Activated CD4-positive, alpha-beta T cell treated with anti-CD3 and anti-CD28 coated beads, Interleukin-2, amount 50 U/mL, for 16 hours (primary cell): Measurements from ENCODE around the gene PACS2.
"Not testable (repeated sequence)": the region's sequence is repeated elsewhere in the genome, so short reads cannot be mapped to it uniquely, and the experiment has no call there.

Experiments
- DNase-seq: peaks from one replicate; pipeline ENCODE4 v3.0.0-alpha.2; 2020

The PACS2 gene

DNA sequence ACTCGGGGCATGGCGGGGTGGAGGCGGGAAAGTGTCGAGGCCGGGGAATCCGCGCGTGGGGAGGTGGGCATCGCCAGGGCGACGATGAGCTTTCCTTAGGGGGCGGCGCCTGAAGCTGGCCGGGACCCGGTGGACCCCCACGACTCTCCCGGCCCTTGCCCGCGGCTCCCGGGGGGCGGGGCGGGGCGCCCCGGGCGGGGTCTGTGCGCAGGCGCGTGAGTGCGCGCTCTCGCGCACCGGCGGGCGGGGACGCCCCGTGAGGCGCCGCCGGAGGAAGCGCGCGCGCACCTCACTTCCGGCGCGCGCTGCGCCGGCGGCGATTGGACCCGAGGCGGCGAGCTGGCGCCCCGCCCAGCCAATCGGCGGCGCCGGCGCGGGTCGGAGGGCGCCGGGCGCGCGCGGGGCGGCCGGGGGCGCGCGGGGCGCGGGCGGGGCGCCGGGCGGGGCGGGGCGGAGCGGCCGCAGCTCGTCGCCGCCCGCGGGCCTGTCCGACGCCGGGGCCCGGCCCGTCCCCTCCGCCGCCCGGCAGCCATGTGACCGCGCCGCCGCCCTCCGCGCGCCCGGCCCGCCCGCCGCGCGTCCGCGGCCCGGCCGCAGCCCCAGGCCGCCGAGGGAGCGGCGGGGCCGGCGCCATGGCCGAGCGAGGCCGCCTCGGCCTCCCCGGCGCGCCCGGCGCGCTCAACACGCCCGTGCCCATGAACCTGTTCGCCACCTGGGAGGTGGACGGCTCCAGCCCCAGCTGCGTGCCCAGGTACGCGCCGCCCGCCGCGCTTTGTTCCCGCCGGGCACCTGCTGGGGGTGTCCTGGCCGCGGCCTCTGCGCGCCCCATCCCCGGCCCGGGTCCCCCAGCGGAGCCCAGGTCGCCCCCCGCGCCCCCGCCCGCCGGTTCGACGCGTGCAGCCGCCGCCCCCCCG, at the start of gene PACS2:
Gene PACS2 (plus strand): TSS at position 462 of the 914 bp plus-strand sequence. CDS start 171 bp downstream, at position 633.
- peak; percentile 76 for DNase-seq

DNA sequence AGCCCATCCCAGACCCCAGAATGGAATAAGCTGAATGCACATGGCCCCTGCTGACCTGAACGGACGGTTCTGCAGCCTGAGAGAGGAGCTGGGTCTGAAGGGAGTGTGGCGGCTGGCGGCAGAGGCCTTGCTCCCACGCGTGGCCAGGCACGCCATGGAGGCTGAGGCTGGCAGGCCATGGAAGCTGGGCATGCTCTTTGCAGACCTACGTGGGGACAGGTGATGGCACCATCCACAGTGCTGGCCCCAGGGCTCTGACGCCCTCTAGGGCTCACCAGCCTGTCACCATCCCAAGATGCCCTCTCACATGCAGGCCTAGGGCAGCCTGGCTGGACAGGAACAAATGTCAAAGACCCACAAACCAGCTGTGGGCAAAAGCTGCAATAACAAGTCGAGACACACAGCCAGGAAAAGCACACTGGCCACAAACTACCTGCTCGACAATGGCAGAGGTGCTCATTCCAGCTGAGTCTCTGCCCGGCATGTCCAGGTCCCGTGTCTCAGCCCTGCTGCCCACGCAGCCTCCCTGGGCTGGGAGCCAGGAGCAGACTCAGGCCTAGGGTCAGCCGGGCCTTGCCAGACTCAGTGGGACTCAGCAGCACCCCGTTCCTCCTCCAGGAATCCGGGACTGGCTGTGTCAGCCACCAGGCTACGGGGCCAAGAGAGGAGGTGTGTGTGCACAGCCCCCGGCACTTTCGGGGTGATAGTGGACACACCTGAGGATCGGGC, 46.6 kb upstream of the PACS2 start:
- no peak for DNase-seq

DNA sequence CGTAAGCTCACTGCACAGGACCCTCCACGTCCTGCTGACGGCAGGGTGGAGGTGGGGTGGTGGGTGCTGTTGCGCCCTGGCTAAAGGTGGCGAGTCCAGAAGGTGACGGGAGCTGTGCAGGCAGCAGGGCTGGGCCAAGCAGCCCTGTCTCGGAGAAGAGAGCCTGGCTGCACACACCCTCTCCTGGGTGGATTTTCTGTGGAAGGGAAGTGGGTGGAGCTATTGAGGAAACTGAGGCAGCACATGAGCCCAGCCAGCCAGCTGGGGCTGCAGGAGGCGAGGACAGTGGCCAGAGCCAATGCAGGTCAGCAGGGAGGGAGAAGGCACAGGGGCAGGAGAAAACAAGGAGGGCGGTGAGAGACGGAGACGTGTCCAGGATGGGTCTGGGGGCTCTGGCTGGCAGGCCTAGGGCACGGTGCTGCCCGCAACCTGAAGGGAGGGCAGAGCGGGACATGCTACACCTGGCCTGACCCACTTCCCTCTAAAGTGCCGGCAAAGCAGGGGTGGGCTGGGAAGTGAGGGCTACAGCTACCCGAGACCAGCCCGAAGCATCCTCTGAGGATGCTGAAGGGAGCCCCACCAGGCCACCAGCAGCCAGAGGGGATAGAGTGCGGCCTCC, 45.7 kb upstream of the PACS2 start:
- DNase-seq: no peak

DNA sequence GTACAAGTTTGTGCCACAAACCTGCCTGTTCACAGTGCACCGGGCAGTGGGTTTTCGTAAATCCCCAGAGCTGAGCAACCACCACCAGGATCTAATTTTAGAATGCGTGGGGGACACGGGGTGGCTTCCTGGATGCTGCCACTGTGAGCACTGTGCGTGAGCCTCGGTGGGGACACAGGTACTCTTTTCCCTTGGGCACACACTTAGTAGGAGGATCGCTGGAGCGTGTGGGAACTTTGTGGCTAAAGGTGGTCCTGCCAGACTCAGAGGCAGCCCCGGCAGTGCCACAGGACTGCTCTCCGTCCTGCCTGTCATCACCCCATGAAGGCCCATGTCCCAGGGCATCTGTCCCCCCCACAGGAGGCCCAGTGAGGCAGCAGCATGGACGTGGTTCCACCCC, 45.1 kb upstream of the PACS2 start:
- no peak for DNase-seq

DNA sequence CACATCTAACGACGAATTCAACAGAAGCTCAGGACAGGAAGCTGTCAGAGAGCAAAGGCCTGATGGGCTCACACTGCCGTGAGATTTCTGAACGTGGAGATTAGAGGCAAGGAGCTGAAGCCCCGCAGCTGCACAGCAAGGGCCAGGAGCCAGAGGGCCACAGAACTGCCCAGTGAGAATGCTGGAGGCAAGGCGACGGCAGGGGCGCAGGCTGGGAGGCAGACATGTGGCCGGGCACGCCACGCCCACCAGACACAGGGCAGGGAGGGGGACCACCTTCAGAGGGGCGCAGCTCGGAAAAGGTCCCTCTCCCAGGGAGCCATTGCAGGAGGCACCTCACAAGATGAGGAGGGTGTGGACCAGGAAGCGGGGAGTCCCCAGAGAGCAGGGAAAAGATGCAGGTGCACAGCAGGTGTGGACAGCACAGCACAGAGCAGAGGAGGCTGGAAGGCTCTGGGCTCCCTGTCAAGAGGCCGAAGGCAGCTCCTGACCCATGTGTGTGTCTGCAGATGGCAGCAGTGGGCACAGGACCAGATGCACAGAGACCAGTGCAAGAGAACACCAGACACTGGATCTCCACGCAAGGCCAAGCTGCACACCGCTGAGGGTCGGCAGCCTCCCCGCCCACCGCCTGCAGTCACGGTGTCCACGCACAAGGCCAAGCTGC, 43.2 kb upstream of the PACS2 start:
- DNase-seq: no peak

DNA sequence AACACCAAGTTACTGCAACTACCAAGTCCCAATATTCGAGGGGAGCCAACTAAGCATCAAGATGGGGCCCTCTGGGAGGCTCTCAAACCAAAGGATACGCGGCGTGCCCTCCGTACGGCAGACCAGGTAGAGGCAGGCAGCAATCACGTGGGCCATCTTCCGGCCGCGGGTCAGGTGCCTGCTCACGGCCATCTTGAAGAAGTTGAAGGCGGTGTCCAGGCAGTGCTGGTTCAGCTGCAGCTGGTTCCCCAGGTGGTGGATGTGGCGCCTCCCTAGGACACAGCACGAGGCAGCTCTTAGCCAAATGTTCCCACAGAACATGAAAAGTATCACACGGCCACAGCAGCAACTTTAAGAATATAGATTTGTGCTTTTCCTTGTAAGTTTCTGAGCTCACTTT, 41.9 kb upstream of the PACS2 start:
- DNase-seq: no peak

DNA sequence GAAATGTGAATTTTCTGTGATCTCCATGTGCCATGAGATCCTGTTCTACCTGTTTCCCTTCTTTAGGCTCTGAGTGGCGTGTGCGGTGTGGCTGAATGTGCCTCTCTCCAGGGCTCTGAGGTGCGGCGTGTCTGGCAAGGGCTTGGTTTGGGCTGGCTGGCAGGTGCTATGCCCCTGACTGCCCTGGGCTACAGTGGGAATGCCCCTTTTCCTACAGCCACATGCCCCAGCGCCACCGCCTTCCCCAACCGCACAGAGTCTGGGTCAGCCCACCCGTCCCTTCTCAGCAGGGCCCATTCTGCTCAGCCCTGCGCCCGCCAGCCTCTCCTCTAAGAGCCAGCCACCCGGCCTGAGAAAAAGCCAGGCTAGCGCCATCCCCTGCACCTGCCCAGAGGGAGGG, 41.5 kb upstream of the PACS2 start:
- no peak for DNase-seq

DNA sequence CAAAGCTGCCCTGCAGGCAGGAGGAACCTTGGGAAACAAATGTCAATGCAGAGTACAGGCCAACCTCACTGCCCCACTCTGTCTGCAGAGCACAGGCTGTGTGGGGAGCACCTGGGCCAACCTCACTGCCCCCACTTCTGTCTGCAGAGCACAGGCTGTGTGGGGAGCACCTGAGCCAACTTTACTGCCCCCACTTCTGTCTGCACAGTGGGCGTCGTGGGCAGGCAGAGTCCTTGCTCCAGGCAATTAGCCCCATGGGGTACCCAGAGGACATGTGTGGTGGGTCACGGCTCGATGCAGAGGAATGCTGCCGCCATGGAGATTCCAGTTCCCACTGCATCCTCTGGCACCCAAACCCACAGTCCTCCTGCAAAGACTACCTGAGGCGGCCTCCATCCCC, 39.9 kb upstream of the PACS2 start:
- DNase-seq: no peak

DNA sequence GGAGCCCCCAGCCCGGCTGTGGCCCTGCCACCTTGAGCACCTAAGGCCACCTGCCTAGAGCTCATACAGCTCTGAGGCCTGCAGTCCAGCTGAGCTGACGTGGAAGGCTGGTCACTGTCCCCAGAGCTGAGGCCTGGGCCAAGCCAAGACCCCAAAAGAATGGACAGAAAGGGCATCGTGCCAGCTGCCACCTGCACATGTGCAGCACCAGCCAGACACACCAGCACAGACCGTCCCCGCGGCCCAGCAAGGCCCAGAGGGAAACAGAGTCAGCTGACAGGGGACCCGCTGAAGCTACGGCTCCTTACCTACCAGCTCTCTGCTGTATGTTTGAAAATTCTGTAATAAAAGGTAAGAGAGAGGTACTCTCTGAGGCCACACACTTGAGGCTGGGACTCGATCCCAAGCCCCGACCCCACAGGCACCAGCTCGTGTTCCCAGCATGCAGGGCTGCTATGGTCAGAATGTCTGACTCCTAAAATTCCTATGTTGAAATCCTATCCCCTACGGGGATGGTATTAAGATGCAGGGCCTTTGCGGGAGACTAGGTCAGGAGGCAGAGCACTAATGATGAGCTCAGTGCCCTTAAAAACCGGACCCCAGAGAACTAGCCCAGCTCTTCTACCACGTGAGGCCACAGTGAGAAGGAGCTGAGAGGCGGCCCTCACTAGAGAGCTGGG, 39.1 kb upstream of the PACS2 start:
- no peak for DNase-seq

DNA sequence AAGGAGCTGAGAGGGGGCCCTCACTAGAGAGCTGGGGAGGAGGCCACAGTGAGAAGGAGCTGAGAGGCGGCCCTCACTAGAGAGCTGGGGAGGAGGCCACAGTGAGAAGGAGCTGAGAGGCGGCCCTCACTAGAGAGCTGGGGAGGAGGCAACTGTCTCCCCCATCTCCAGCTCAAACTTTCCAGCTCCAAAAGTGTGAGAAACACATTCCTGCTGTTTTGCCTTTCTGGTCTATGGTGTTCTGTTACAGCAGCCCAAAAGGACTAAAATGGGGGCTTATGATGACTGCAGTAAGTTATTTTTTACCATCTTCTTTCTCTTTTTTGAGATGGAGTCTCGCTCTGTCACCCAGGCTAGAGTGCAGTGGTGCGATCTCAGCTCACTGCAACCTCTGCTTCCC, 37.1 kb upstream of the PACS2 start:
- not testable (repeated sequence) for DNase-seq

DNA sequence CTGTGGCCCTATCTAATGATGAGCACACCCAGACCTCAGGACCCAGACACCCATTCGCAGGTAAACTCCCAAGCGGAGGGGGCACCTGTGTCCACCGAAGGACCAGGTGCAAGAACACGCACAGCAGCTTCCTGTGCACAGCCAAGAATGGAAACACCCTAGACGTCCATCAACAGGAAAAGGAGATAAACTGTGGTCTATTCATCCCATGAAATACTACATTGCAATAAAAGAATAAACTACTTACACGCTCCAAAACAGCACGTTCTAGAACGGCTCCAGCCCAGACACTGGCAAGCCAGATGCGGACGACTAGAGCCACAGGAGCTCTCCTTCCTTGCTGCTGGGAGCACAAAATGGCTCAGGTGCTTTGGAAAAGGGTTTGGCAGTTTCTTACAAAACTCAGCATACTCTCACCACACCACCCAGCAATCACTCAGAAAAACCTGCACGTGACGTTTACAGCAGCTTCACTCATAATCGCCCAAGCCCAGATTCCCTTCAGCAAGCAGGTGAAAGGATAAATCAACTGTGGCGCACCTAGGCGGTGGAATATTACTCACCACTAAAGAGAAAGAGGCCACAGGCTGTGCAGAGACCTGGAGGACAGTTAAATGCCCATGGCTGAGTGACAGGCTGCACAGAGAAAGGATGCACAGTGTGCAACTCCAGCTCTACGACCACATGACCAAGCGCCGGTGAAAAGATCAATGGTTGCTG, 34.7 kb upstream of the PACS2 start:
- no peak for DNase-seq

DNA sequence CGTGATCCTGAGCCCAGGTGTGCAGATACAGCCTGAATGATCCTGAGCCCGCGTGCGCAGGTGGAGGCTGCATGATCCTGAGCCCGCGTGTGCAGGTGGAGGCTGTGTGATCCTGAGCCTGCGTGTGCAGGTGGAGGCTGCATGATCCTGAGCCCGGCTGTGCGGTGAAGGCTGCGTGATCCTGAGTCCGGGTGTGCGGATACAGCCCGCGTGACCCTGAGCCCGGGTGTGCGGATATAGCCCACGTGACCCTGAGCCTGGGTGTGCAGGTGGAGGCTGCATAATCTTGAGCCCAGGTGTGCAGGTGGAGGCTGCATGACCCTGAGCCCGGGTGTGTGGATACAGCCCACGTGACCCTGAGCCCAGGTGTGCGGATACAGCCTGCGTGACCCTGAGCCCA, 34.0 kb upstream of the PACS2 start:
- no peak for DNase-seq

DNA sequence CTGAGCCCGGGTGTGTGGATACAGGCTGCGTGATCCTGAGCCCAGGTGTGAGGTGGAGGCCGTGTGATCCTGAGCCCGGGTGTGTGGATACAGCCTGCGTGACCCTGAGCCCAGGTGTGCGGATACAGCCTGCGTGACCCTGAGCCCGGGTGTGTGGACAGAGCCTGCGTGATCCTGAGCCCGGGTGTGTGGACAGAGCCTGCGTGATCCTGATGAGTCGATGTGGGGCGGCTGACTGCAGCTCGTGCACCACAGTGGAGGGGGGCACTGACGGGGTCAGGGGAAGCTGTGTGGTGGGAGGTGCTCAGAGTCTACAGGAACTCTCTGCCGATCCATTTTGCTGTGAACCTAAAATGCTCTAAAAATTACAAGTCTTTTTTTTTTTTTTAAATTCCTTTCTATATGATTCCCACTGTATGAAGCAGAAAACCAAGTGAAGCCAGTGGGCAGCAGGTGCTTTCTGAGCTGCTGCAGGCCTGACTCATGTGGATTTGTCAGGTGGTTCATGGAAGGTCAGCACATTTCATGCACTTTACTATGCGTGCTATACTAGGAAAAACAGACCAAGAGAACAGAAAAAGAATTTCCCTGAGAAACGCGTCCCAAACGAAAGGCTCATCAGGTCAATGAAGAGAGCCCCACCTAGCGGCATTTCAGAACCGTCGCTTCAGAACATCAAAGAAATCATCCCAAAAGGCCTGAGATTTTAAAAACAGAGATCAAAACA, 33.0 kb upstream of the PACS2 start:
- peak; percentile 17 for DNase-seq

DNA sequence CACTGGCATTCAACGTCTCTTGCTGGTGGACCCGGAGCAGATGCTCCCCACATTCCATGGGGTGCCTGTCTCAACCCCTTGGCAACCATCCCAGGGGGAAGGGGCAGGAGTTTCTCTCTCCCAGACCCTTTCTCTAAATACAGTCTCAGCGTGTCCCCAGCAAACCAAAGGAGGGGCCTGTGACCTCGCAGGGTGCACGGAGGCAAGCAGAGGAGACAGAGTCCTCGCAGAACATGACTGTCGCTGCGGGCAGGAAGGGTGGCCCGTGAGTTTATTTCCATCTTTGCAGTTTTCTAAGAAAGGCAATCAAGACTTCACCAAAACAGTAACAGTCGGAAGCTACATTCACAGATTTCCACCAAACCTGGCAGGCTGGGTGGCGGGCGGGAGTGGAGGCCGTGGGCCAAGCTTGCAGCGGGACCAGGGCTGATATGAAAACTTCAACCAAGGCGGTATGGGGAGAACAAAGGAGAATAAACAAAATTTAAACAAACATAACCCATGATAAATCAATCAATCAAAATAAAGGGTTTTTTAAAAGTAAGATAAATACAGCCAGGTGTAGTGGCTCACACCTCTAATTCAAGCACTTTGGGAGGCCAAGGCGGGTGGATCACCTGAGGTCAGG, 32.3 kb upstream of the PACS2 start:
- no peak for DNase-seq

DNA sequence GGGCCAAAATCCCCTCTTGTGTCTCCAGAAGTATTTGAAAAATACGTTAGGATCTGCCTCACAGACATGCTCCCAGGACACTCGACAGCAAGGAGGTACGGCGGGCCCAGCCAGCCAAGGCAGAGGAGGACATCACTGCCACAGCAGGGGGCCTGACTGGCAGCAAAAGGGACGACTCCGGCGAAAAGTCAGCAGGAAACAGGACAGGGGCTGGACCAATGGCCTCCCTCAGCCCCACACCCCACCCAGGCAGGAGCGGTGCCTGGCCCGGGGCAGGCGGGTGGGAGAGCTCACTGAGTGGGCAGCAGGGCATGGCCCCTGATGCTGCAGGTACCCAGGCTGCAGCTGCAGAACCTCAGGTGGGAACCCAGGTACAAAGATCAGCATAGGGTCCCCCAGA, 31.5 kb upstream of the PACS2 start:
- DNase-seq: no peak

DNA sequence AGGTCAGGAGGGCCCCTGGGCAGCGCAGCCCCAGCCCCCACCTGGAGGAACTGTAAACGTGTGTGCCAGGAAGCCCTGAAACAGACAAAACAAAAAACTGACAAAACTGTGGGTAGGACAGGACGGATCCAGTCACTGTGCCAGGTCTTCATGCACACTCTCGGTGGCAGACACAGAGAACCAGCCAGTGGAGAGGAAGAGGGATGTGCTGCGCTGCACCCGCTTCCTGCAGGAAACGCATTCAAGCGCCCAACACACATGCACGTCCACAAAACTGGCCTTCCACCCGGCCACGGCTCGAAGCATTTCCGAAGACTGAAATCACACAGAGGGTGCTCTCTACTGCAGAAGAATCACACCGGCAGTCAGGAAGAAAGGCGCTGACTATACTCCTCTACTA, 30.6 kb upstream of the PACS2 start:
- DNase-seq: peak; percentile 36

DNA sequence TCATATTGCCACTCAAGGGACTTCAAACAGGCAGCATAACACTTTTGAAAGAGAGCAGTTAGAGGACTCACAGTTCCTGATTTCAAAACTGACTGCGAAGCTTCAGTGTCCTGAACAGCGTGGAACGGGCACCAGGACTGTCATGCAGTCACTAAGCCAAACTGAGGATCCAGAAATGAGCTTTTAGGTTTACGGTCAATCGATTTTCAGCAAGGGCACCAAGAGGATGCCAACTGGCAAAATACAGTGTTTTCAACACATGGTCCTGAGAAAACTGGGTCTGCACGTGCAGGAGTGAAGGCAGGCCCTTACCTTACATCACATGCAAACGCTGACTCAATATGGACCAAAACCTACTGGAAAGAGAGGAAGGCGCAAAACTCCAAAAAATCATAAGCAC, 29.4 kb upstream of the PACS2 start:
- DNase-seq: no peak

DNA sequence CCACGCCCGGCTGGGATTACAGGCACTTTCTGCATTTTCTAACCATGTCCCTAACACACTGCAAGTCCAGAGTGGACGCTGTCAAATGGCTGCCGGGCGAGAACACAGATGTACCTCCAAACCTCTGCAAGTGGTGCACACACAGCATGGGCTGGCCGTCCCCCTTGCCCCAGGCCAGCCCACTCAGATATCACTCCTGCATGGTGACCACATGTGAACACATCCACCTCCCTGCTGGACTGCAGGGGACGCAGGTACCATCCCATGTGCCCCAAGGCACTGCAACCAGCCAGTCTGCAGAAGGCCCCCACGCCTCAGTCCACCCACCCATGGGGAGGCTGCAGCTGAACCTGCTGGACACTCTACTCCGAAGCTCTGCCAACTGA, 27.8 kb upstream of the PACS2 start:
- no peak for DNase-seq

DNA sequence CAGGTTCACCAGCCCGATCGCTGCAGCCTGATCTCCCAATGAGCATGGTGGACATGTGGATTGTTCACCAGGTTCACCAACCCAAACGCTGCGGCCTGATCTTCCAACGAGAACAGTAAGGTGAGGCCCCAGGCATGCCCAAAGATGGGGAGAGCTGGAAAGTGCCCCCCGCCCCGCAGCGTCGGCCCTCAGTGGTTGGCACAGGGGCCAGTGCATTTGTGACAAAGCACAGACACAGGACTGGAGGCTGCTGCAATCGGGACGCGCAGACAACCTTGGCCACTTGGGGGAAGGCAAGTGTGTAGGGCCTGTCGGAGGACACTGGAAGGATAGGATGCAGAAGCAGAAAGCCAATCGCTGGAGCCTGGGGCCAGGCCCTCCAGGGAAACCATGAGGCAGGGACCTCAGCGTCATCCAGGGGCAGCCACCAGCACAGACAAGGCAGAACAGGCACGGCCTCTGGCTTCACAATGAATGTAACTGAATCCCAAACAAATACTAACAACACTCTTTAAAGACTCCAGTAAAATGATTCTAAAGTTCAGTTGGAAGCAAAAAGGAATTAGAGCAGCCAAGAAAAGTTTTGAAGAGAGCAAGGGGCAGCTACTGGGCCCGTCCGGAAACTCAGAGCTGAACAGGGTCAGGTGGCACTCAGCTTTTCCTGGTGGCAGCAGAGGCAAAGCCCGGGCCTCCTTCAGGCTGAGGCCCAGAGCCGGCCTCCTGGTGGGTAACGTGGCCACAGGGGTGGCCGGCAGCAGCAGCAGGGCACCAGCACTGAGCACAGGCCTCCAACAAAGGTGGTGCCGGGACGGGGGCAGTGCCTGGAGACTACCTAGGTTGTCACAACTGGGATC, 27.1 kb upstream of the PACS2 start:
- no peak for DNase-seq

DNA sequence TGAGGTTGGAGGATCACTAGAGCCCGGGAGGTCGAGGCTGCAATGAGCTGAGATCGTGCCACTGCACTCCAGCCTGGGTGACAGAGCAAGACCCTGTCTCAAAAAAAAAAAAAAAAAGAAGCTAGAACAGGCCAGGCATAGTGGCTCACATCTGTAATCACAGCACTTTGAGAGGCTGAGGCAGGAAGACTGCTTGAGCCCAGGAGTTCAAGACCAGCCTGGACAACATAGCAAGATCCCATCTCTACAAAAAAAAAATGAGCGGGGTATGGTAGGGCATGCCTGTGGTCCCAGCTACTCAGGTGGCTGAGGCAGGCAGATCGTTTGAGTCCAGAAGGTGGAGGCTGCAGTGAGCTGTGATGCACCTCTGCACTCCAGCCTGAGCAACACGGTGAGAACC, 25.6 kb upstream of the PACS2 start:
- DNase-seq: not testable (repeated sequence)
